ENCODE data around the gene TPCN1. TPM values are rescaled to one million over a fixed set of nuclear protein-coding genes. Genes with fewer than 3 reads are reported as not detected.
A peak's percentile ranks its signal among the peaks of the same experiment; 100 is the strongest.

Gene TPCN1
- total and polyA plus RNA-seq, 2 of the 8 experiments (the other 6 are each of a cell fraction or from before 2014, with no cell fraction given): 14.9 to 21.4 TPM

- FAIRE-seq (no peak), DNase-seq (ENCODE audit: low read depth in 1 of 2, low spot score in 2 of 2) (no peak)
- Histone ChIP-seq H3K27me3 (replicated peaks in 1 of 4; ENCODE audit: control insufficient read depth in 3 of 4, extremely low read depth in 1 of 4, insufficient read depth in 3 of 4, low read length in 3 of 4) (peaks cover 0 to 11% (median 9%) of the 10 kb centered on the region in 4 experiments; a peak in 5 of 7 replicates), H2BK120ac (replicated peaks; ENCODE audit: low read depth, low read length) (no peak overlapping the region), H3K4me3 (ENCODE audit: extremely low read depth in 1 of 4, insufficient read depth in 2 of 4, low read depth in 3 of 4, low read length in 4 of 4) (no peak overlapping the region), H4K20me1 (replicated peaks in 1 of 2; ENCODE audit: control insufficient read depth in 1 of 2, insufficient read depth in 2 of 2, low read length in 2 of 2) (peaks cover 0 to 1% of the 10 kb centered on the region in 2 experiments), H3K23me2 (ENCODE audit: low read depth, low read length) (peaks cover 5% of the 10 kb centered on the region; the same call in 1 of the 2 replicates), H2AFZ (ENCODE audit: low read length) (no peak overlapping the region), H3K56ac (replicated peaks; ENCODE audit: insufficient read length, low read depth, low read length) (no peak overlapping the region), H3K14ac (ENCODE audit: insufficient read length) (no peak overlapping the region), H4K8ac (ENCODE audit: extremely low read depth, insufficient read depth, low read length) (no peak overlapping the region), H3K9ac (replicated peaks in 1 of 4; ENCODE audit: extremely low read depth in 1 of 4, low read depth in 3 of 4, low read length in 3 of 4) (no peak overlapping the region), H2BK12ac (ENCODE audit: low read depth, low read length) (no peak overlapping the region), H3K9me3 (ENCODE audit: insufficient read depth in 2 of 2, low read depth in 1 of 2, low read length in 1 of 2) (no peaks in the 10 kb centered on the region), H3K79me2 (ENCODE audit: control insufficient read depth in 1 of 2, insufficient read depth in 2 of 2, low read length in 2 of 2) (no peaks in the 10 kb centered on the region), H3K4me1 (replicated peaks in 1 of 4; ENCODE audit: control insufficient read depth in 3 of 4, insufficient read depth in 4 of 4, low read length in 3 of 4) (peaks cover 0 to 4% (median under 1%) of the 10 kb centered on the region in 4 experiments; a peak in 2 of 7 replicates), H3K79me1 (ENCODE audit: low read depth, low read length) (no peaks in the 10 kb centered on the region), H2BK15ac (ENCODE audit: low read length) (no peak overlapping the region), H4K91ac (replicated peaks; ENCODE audit: insufficient read length, low read length) (no peak overlapping the region), H2AK5ac (ENCODE audit: low read depth, low read length) (no peak overlapping the region), H3K4ac (replicated peaks; ENCODE audit: insufficient read length, low read depth, low read length) (no peak overlapping the region), H3K27ac (ENCODE audit: low read depth, low read length) (no peak overlapping the region), H3K4me2 (ENCODE audit: insufficient read depth in 1 of 2, low read depth in 2 of 2, low read length in 2 of 2) (no peak overlapping the region), H2BK20ac (ENCODE audit: low read length) (no peak overlapping the region), H3K36me3 (ENCODE audit: control insufficient read depth in 2 of 4, insufficient read depth in 4 of 4, low read length in 3 of 4) (no peaks in the 10 kb centered on the region), H4K5ac (ENCODE audit: insufficient read length, low read depth, low read length) (no peak overlapping the region), H3K18ac (ENCODE audit: extremely low read depth, low read length) (no peak overlapping the region), H3K23ac (ENCODE audit: insufficient read length) (no peak overlapping the region), H2BK5ac (ENCODE audit: low read depth, low read length) (no peak overlapping the region)
- ChIA-PET POLR2A (ENCODE audit: partially characterized antibody) (interaction anchor here (1.0 kb wide), 1 partner anchor 63 kb away, joined by 4 read pairs; no protein-coding TSS in a partner anchor), CTCF (ENCODE audit: partially characterized antibody) (no interaction called here)
- 94% methylated on average over 1 of the region's 1 CpG; no CpG with 5 or more reads in 1 of the 2 experiments for WGBS, 2 experiments (ENCODE audit: extremely low coverage in 1 of 2, insufficient coverage in 1 of 2, insufficient read length in 1 of 2, insufficient replicate concordance in 2 of 2, low coverage in 1 of 2, low lambda C conversion rate in 2 of 2, missing lambda C conversion rate in 1 of 2)
- TF ChIP-seq SIN3A (conservative IDR thresholded peaks at IDR 0.05 in 1 of 2, IDR thresholded peaks at IDR 0.05 in 1 of 2; ENCODE audit: low read depth in 1 of 2, low read length in 2 of 2) (no peak), SAP30 (IDR thresholded peaks at IDR 0.05; ENCODE audit: insufficient read depth, insufficient replicate concordance, low read length) (no peak), POU5F1 (IDR thresholded peaks at IDR 0.05; ENCODE audit: low read depth, low read length) (no peak), KDM1A (IDR thresholded peaks at IDR 0.05; ENCODE audit: borderline replicate concordance, low read length) (peak; percentile 83), YY1 (IDR thresholded peaks at IDR 0.05; ENCODE audit: low read depth, low read length) (no peak), TEAD4 (IDR thresholded peaks at IDR 0.05; ENCODE audit: low read depth, low read length) (no peak)
Measured at GRCh38 chr12:113329791-113330417, 108.6 kb downstream of the TPCN1 start.

Data from H1 (cell line).